Esophagus squamous epithelium (tissue), 5 donors: Measurements from ENCODE around the gene RGS6. TPM values are rescaled to one million over a fixed set of nuclear protein-coding genes. Genes with fewer than 3 reads are reported as not detected.

Experiments
- DNase-seq: peaks from one replicate; lab custom pipeline; 2025; lab: John Stamatoyannopoulos, UW
- H3K27ac ChIP-seq, 4 donors: fragments of 200-600 bp; sonication (generic); one replicate each; pipeline ENCODE4 v1.5.1; 2016 to 2019; ENCODE audit warnings: mild to moderate bottlenecking in 1 of 4
- H3K27me3 ChIP-seq, 4 donors: fragments of 200-600 bp; sonication (generic); 1 replicate in 3 of 4; 2 replicates in 1 of 4; pipeline versions ENCODE4 v1.5.1 to v1.6.0; 2017 to 2021; ENCODE audit warnings: antibody characterized with exemption in 1 of 4
- H3K36me3 ChIP-seq, 3 donors: fragments of 200-600 bp; sonication (generic); one replicate each; pipeline ENCODE4 v1.5.1; 2016 to 2019
- H3K4me1 ChIP-seq, 3 donors: fragments of 200-600 bp; sonication (generic); one replicate each; pipeline ENCODE4 v1.5.1; 2017 to 2019
- H3K4me3 ChIP-seq, 4 donors: fragments of 200-600 bp; sonication (generic); 1 replicate in 3 of 4; 2 replicates in 1 of 4; pipeline ENCODE4 v1.5.1; 2016 to 2019; ENCODE audit warnings: mild to moderate bottlenecking in 2 of 4, moderate library complexity in 1 of 4
- H3K9me3 ChIP-seq, 3 donors: fragments of 200-600 bp; sonication (generic); one replicate each; pipeline ENCODE4 v1.5.1; 2016 to 2019
- POLR2A ChIP-seq, 4 donors: fragments of 450-650 bp; IDR thresholded peaks; one replicate each; pipeline ENCODE4 v1.6.1; 2017; ENCODE audit warnings: antibody characterized with exemption in 4 of 4, mild to moderate bottlenecking in 4 of 4, moderate library complexity in 3 of 4
- WGBS, 2 donors: methylation state at CpG; one replicate each; pipeline ENCODE4 v1.1.5; 2018; 5-methylcytosine and 5-hydroxymethylcytosine counted together
- intact Hi-C: fragments of 100-400 bp; cut with DNase I; formaldehyde crosslinking; loops from one replicate; pipeline ENCODE4 v1.15.0; 2022
- total RNA-seq, 4 donors: library from RNA; depleted of rRNA; stranded (reverse); fragments of >200 nt; gene quantifications; one replicate each; pipeline ENCODE4 v1.1.0, GENCODE V29; 2016
- TF ChIP-seq, protein P1 (sequence below), 6 experiments: fragments of 450-650 bp in 4 of 6; fragments of 200-600 bp in 2 of 6; sonication (generic) in 2 of 6; IDR thresholded peaks; one replicate each; pipeline ENCODE4 v1.5.1; 2016 to 2019; ENCODE audit warnings: antibody characterized with exemption in 6 of 6, mild to moderate bottlenecking in 4 of 6, moderate library complexity in 4 of 6
- donor health status: DM: yes; HTN: yes; CAD: no.

RGS6 gene
- total RNA-seq, 4 donors from 2014 or later: 0.06 to 0.76 (median 0.66) TPM; not detected in 1

DNA sequence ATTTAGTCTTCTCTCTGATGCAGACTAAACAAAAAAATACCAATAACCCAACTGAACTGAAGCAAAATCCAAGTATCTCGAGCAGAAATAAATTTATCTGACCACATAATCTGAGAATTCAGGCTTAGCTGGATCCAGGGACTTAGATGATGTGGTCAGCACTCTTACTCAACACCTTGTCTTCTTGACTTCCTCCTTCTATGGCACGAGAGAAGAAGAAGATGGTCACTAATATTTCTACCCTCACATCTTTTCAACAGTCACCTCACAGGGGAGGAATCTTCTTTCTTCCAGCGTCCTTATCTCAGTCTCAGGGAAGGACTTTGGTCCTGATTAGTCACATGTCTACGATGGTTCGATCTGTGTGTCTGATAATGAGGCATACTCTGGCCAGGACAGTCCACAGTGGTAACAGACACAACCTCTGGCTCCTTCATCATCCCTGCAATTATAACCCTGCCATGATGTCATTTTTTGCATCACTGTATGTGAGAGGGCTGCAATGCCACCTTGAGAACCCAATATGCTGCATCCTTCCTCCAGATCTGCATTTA is 15.8 kb downstream of the RGS6 start:
- intact Hi-C loops: no loop called here
- WGBS, 2 donors: 67 to 70% methylated on average over 5 of the region's 5 CpGs
- Histone ChIP-seq H3K4me1 (no peaks in the 10 kb centered on the region), H3K27ac (no peak overlapping the region), H3K4me3 (no peak overlapping the region), H3K27me3 (no peaks in the 10 kb centered on the region), H3K9me3 (no peaks in the 10 kb centered on the region), H3K36me3 (no peaks in the 10 kb centered on the region)
- DNase-seq: no peak
- TF ChIP-seq, protein P1, sequence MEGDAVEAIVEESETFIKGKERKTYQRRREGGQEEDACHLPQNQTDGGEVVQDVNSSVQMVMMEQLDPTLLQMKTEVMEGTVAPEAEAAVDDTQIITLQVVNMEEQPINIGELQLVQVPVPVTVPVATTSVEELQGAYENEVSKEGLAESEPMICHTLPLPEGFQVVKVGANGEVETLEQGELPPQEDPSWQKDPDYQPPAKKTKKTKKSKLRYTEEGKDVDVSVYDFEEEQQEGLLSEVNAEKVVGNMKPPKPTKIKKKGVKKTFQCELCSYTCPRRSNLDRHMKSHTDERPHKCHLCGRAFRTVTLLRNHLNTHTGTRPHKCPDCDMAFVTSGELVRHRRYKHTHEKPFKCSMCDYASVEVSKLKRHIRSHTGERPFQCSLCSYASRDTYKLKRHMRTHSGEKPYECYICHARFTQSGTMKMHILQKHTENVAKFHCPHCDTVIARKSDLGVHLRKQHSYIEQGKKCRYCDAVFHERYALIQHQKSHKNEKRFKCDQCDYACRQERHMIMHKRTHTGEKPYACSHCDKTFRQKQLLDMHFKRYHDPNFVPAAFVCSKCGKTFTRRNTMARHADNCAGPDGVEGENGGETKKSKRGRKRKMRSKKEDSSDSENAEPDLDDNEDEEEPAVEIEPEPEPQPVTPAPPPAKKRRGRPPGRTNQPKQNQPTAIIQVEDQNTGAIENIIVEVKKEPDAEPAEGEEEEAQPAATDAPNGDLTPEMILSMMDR (IDR thresholded peaks at IDR 0.05): no peak
- no peak for TF ChIP-seq POLR2A (IDR thresholded peaks at IDR 0.05)

DNA sequence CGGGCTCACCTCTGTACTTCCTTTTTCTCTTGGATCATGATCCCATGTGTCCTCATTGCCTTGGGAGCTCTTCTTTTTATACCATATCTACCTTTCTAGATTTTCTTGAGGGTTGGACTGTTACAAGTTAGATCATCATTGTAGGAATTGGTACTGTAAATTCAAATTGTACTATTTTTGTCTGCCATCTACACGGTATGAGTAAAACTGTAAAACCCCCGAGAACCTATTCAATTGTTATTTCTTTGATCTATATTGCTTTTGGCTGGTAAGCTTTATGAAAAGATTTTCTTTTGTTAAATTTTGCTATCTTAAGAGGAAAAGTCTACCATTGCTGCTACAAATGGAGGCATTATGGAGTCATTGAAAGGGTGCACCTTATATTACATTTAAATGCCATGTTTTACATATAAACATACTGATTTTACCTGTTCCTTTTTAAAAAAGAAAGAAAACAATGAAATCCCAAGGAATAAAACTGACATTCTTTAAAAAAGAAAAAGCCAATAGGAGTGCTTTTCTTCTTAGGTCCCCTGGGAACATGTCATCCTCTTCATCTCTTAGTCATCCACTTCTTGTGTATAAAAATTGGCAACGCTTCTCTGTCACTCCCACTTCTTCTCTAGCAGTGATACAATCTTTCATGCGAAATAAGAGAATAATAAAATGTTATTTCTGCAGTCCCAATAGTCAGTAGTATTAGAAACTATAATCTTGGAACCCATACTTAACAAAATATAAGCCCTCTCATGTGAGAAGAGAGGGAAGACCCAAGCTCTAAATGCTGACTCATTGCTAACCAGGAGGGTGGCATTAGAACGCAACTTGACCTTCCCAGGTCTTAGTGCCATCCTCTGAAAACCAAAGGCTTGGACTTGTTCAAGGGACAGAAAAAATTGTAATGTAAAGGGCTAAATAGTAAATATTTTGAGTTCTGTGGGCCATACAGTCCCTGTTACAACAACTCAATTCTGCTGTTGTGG is 20.4 kb downstream of the RGS6 start:
- Histone ChIP-seq H3K36me3 (no peaks in the 10 kb centered on the region), H3K27ac (no peak overlapping the region), H3K4me3 (no peak overlapping the region), H3K27me3 (no peaks in the 10 kb centered on the region), H3K9me3 (no peaks in the 10 kb centered on the region), H3K4me1 (no peaks in the 10 kb centered on the region)
- no peak for DNase-seq
- TF ChIP-seq, protein P1 (IDR thresholded peaks at IDR 0.05): no peak
- no peak for TF ChIP-seq POLR2A (IDR thresholded peaks at IDR 0.05)
- intact Hi-C loops: no loop called here
- 70 to 82% methylated on average over 6 of the region's 6 CpGs for WGBS, 2 donors

DNA sequence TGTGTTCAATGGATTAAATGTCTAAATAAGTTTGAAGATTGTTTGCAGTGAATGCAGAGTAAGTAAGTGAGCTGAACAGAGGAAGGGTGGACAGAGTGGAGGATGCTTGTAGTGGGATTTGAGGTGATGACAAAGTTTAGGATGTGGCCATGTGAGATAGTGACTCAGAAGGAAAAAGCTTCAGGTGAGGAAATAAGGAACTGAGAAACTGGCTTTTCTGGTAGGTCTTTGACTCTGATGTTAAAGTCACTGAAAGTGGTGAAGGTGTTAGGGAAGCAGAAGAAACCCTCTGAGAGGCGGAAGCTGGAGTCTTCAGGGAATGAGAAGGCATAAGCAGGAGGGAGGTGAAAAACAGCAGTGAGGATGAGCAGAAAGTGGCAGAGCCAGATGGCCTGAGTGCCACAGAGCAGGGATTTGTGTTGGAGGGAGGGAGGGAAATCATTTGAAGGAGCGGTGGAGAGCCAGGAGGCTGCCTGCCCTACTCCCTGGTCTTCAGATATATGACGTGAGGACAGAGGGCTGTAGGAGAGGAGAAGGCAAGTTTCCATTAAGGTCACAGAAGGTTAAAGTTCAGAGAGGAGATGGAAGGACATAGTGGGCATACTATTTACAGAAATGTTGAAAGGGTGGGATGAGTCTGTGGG is 24.8 kb downstream of the RGS6 start:
- WGBS, 2 donors: 51 to 54% methylated on average over 3 of the region's 3 CpGs
- intact Hi-C loops: no loop called here
- no peak overlapping the region for H3K4me3 ChIP-seq
- H3K4me1 ChIP-seq: no peaks in the 10 kb centered on the region
- H3K27me3 ChIP-seq: no peaks in the 10 kb centered on the region
- H3K9me3 ChIP-seq: no peaks in the 10 kb centered on the region
- H3K27ac ChIP-seq: no peak overlapping the region
- TF ChIP-seq, protein P1 (IDR thresholded peaks at IDR 0.05): no peak
- TF ChIP-seq POLR2A (IDR thresholded peaks at IDR 0.05): no peak
- DNase-seq: no peak
- no peaks in the 10 kb centered on the region for H3K36me3 ChIP-seq

DNA sequence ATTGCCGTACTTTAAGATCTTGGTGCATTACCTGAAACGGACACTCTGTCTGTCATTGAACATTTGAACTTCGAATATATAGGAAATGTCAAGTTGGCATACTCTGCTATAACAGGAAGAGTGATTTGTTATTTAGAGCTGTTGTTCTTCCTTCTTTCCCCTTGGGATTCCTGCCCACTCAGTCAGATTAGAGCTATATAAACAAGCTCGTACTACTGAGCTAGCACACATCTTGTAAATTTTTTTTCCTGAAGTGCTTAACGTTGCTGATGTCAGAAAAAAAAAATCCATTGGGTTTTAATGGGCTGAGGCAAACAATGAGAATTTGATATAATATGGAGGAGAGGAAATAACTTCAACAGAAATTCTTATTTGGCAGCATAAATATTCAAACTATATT is 26.8 kb downstream of the RGS6 start:
- WGBS, 2 donors: 32 to 33% methylated on average over 5 of the region's 5 CpGs
- DNase-seq: no peak
- no peak overlapping the region for H3K27ac ChIP-seq

More for the DNA sequence above, 26.8 kb downstream of the RGS6 start:
- intact Hi-C loops: no loop called here
- Histone ChIP-seq H3K27me3 (no peaks in the 10 kb centered on the region), H3K4me3 (no peak overlapping the region), H3K36me3 (no peaks in the 10 kb centered on the region), H3K9me3 (no peaks in the 10 kb centered on the region), H3K4me1 (no peaks in the 10 kb centered on the region)
- TF ChIP-seq, protein P1 (IDR thresholded peaks at IDR 0.05): no peak
